ENCODE measurements around the gene RCAN3. TPM values are rescaled to one million over a fixed set of nuclear protein-coding genes. Genes with fewer than 3 reads are reported as not detected.

The RCAN3 gene
- total and polyA plus RNA-seq, 2 of the 13 experiments (the other 11 are each of a cell fraction or from before 2014, with no cell fraction given): 12.2 to 13.3 TPM

- intact Hi-C loops (cut with micrococcal nuclease; ENCODE audit: unreplicated experiment): no loop called here
- 99% methylated on average over 8 of the region's 8 CpGs for WGBS (ENCODE audit: low lambda C conversion rate)
- no peaks in the 10 kb centered on the region for H3K79me2 ChIP-seq (ENCODE audit: insufficient read depth, low read length)
- BruUV-seq (replicated peaks): no TSS peak
- H4K20me1 ChIP-seq (ENCODE audit: insufficient read depth, low read length): no peaks in the 10 kb centered on the region
- H2AFZ ChIP-seq (ENCODE audit: low read length): no peak overlapping the region
- TF ChIP-seq HOXA3 (CRISPR knock-in tag; IDR thresholded peaks at IDR 0.05): 0 out of 2 replicates have a peak, but pooled peaks have one; percentile 24
- no peak for TF ChIP-seq KDM5A (IDR thresholded peaks at IDR 0.05; ENCODE audit: borderline replicate concordance, low read length)
- TF ChIP-seq AHDC1 (CRISPR knock-in tag; IDR thresholded peaks at IDR 0.05; ENCODE audit: borderline replicate concordance): no peak
- no peak for TF ChIP-seq MXI1 (IDR thresholded peaks at IDR 0.05; ENCODE audit: borderline replicate concordance, low read depth, low read length)
- TF ChIP-seq ZBTB38 (CRISPR knock-in tag; IDR thresholded peaks at IDR 0.05): peak; percentile 73; the same call in 1 of the 2 replicates
- TF ChIP-seq ZNF570 (CRISPR knock-in tag; IDR thresholded peaks at IDR 0.05; ENCODE audit: borderline replicate concordance): no peak
- no peak for TF ChIP-seq NCOA2 (CRISPR knock-in tag; IDR thresholded peaks at IDR 0.05)
- TF ChIP-seq EEA1 (CRISPR knock-in tag; IDR thresholded peaks at IDR 0.05; ENCODE audit: borderline replicate concordance): no peak
- TF ChIP-seq ZNF441 (CRISPR knock-in tag; IDR thresholded peaks at IDR 0.05; ENCODE audit: borderline replicate concordance): no peak
- TF ChIP-seq NCOA5 (CRISPR knock-in tag; IDR thresholded peaks at IDR 0.05): no peak
- no peak for TF ChIP-seq IKZF4 (CRISPR knock-in tag; IDR thresholded peaks at IDR 0.05; ENCODE audit: borderline replicate concordance, low read depth, not compliant biosample characterization)
- ChIA-PET POLR2A (interaction anchor here (1.6 kb wide), 2 partner anchors 22 to 32 kb away, joined by 3 to 7 read pairs; no protein-coding TSS in a partner anchor), CTCF (ENCODE audit: low intra/inter-chr PET ratio, low total read pairs) (no interaction called here)
- no peak overlapping the region for H3K4me2 ChIP-seq (ENCODE audit: low read depth, low read length)
- H3K27ac ChIP-seq (ENCODE audit: extremely low read length, insufficient read depth, low read length): peak overlapping the region; percentile 64
- no peak overlapping the region for H3K4me3 ChIP-seq (replicated peaks in 1 of 3; ENCODE audit: insufficient read depth in 1 of 3, low read depth in 2 of 3, low read length in 3 of 3)
- FAIRE-seq: no peak
- in situ Hi-C loops (cut with HindIII; ENCODE audit: extremely low pct_ligation_motif_present, low pct_unique_long_range_greater_than_20kb): no loop called here
- no peak overlapping the region for H3K9ac ChIP-seq (ENCODE audit: insufficient read depth, low read depth, low read length)
- no peaks in the 10 kb centered on the region for H3K27me3 ChIP-seq (ENCODE audit: control insufficient read depth in 1 of 2, insufficient read depth in 2 of 2, low read length in 2 of 2)
- no peak for ATAC-seq
- H3K36me3 ChIP-seq (replicated peaks in 1 of 2; ENCODE audit: control insufficient read depth in 1 of 2, insufficient read depth in 2 of 2, low read length in 2 of 2): peaks cover 3 to 6% of the 10 kb centered on the region in 2 experiments; a peak in 2 of 5 replicates
- no peaks in the 10 kb centered on the region for H3K9me3 ChIP-seq (ENCODE audit: low read length)
- H3K4me1 ChIP-seq (ENCODE audit: insufficient read depth, low read length): peaks cover 48% of the 10 kb centered on the region
- no peak for DNase-seq (ENCODE audit: low spot score)
These were observed 33.1 kb downstream of the RCAN3 start for GRCh38 chr1:24535778-24536177.

Measured in HepG2 (cell line).